GM18498 (cell line): Measurements from ENCODE around the gene C1QTNF1.
"Not testable (repeated sequence)": the region's sequence is repeated elsewhere in the genome, so short reads cannot be mapped to it uniquely, and the experiment has no call there.

Source experiments
- ATAC-seq: cut with Tn5 transposase; IDR thresholded peaks from one replicate; pipeline ENCODE4 v1.9.1; 2021; ENCODE audit warnings: mild to moderate bottlenecking, moderate library complexity; ENCODE audit not compliant: unreplicated experiment

Gene C1QTNF1

DNA sequence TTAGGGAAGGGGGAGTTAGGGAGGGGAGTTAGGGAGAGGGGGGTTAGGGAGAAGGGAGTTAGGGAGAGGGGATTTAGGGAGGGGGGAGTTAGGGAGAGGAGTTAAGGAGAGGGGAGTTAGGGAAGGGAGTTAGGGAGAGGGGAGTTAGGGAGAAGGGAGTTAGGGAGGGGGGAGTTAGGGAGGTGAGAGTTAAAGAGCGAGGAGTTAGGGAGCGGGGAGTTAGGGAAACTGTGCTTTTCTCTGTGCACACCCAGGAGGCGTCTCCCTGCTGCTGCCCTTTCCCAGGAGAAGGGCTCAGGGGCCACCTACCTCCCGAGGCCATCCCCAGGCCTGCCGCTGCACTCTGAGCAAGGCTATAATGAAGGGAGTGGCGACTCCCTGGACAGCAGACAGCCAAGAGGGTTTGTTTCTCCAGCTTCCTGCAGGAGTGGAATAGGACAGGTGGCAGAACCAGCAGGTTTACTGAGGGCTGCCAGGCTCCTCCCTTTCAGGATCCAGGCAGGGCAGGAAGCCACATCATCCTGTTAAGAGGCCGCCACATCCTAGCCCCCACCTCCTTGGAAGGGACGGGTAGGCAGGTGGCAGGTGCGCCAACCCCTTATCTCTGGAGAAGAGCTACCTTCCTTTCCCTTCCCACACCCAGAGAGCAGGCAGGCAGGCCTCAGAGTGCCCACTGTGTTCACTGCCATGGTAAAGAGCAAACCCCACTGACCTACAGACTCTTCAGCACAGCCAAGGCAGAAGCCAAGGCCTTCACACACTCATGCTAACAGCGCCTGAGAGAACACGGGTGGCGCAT is 18.7 kb upstream of the C1QTNF1 start:
- no peak for ATAC-seq

DNA sequence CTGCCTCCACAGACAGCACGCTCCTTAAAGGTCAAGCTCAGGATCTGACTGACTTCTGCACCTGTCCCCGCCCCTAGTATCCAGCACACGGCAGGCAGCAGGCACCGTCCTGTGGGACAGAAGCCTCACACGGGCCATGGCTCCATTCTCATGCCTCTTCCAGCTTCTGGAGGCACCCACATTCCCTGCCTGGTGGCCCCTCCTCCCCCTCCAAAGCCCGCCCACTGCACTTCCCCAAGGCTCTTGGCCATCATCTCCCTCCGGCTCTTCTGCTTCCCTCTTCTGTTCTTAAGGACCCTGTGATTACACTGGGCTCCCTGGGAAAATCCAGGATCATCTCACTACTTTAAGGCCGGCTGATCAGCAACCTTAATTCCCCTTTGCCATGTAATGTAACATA is 17.9 kb upstream of the C1QTNF1 start:
- ATAC-seq: no peak

DNA sequence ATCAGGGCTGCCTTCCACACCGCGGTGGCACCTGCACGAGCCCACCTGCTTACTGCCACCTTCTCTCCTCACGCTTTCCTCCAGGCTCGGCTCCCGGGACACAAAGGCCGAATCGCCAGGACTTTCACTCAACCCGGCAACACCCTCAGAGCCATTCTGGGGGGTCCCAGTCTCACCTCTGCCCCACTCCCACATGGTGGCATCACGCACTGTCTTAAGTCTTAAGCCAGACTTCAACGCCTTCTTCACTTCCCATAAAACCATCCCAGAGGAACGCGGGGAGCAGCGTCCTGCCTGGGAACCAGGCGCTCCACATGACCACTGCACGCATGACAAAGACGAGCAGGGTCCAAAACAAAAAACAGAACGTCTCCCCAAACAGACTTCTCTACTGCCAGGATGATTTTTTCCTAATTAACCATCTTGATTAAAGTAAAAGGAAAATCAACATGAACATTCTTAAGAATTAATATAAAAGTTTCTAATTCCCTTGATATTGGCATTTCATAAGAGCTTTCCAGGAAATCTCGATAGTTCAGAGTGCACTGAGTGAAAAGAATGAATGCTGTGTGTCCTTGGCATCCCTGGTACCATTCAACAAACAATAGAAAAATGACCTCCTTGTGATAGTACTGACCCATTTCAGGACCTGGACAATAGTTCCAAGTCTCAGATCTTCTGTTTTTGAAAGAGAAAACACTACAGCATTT is 17.0 kb upstream of the C1QTNF1 start:
- ATAC-seq: no peak

DNA sequence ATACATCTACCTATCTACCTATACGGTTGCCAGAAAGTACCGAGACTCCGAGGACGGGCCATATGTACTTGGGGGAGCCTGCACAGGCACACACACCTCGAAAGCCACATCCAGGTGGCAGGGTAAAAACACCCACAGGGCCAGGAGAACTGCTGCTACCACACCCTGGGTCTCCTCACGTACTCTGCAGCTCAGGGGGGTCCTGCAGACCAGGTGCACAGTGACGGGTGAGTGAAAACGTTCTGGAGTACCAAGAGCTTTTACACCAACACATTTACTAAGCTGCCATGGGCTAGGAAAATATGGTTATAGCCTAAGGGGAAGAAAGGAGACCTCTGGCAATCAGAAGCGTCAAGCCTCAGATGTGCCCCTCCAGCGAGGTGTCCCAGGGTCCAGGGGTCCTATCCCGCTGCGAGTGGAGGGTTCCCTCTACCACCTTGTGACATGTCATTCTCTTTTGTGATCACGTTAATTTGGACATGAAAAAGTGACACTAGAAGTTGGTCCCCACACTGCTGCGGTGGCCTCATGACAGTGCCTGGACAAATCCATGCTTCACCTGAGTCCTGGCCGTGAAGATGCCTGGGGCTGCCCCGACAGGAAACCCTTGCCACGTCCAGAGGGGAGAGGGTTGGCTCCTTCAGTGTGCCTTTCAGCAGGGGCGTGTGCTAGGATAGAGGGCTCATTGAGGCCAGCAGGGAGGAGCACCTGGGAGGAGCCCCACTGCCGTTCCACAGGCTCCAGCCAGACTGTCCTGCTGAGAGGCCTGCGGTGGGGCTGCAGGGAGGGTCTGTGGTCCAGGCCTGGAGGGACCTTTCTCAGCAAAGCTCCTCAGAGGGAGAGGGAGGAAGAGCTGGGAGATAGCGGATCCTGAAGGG is 16.2 kb upstream of the C1QTNF1 start:
- no peak for ATAC-seq

DNA sequence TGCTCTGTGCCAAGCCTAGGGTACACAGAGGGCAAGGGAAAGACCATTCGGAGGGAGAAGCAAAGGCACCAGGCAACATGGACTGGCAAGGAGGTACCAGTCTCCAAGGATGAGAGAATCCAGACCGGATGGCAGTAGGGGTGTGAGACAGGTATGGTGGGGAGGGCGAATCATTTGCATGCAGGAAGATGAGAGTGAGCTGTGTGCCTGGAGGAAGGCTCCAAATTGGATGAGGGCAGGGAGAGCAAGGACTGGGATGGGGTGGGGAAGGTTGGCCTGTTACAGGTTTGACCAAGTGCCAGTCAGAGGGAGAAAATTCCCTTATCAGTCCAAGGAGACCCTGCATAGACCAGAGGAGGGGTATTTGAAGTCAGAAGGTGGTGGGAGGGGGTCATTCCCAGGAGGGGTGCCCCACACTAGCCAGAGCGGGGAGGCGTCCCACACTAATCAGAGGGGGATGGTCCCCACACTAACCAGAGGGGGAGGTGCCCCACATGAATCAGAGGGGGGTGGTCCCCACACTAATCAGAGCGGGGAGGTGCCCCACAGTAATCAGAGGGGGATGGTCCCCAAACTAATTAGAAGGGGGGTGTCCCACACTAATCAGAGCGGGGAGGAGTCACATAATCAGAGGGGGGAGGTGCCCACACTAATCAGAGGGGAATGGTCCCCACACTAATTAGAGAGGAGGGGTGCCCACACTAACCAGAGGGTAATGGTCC is 15.1 kb upstream of the C1QTNF1 start:
- no peak for ATAC-seq

DNA sequence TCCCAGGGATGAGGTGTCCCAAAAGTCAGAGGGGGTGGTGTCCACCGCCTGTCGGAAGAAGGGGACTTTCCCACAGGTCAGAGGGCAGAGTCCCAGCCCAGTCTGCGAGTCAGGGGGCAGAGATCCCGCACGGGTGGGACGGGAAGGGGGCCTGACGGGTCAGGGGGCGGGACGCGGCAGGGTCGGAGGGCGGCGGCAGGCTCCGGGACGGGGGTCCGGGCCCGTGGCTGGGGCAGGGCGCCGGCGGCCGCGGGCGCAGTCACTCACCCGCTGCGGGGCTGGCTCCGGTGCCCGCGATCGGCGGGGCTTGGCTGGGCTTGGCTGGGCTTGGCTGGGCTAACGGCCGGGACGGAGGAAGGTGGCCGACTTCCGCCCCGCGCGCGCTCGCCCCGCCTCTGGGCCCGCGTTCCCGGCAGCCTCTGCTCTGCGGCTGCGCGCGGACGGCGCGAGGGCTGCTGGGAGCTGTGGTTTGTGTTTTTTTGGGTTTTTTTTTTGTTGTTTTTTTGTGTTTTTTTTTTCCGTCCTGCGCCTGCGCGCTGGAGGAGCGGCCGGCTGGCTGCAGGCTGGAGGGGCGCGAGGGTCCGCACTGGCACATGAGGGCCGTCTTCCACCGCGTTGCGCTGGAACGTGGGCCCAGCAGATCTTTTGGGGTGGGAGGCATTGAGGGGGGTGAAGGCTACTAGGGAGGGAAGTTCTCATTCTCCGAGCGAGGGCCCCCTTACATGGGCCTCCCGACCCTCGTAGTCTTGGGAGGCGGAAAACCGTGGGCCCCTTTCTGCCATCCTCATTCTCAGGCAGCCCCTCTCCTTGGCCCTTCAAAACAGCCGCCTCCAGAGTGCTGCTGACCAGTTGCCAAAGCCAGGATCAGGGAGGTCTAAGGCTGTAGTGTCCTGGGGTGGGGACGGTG is 14.3 kb upstream of the C1QTNF1 start, which contains the start of gene CANT1:
Gene CANT1, minus strand, starts transcription at position 368 of the 907 bp plus-strand sequence. CDS start 12,142 bp downstream, outside the sequence.
- ATAC-seq: peak; percentile 90

DNA sequence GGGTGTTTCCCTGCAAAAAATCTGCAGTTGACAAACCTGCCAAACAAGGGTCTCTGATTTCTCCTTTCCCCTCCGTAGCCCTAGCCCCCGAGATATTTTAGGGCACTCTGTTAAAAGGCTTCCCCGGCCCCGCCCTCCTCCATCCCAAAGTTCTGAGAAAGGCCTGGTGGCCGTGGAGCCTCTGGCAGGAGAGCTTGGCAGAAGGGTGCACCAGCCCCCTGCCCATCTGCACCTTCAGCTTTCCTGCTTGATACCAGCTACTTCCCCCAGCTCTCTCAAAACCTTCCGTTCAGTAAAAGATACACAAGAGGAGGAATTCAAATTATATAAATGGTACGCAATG is 13.7 kb upstream of the C1QTNF1 start:
- ATAC-seq: no peak

DNA sequence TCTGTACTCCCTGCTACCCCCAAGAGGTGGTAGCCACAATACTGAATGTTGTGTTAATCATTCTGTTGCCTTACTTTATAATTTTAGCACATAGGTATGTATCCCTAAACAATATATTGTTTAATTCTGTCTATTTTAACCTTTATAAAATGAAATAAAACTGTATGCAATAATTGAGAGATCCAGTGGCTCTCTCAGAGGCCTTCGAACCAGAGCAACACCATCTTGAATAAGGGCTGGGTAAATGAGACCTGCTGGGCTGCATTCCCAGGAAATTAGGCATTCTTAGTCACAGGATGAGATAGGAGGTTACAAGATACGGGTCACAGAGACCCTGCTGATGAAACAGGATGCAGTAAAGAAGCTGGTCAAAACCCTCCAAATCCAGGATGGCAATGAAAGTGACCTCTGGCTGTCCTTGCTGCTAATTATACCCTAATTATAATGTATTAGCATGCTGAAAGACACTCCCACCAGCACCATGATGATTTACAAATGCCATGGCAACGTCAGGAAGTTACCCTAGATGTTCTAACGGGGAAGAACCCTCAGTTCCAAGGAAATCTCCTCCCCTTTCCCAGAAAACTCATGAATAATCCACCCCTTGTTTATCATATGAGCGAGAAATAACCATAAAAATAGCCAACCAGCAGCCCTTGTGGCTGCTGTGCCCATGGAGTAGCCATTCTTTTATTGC is 12.4 kb upstream of the C1QTNF1 start:
- no peak for ATAC-seq

DNA sequence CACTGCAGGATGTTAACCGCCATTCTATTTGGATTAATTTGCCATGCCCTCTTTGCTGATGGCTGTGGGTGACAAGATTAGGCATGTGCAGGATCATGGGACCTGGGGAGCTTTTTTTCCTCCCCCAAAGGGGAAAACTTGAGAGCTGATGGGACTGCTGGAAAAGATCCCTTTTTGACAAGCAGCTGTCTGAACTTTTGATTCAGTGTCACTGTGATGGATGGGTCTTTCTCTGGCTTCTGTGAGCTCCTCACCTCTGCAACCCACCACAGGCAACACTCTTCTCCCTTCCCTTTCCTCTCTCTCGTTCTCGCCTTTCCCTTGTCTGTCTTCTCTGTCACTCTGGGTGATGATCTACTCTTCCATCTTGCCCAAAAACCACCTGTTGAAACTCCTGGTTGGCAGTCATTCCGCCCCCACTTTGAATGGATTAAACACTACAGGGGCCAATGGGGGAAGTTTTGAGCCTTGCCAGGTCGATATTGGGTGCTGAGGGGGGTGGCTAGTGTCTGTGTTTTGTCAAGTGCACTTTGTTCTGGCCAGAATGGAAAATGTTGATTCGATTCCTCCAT is 11.3 kb upstream of the C1QTNF1 start:
- ATAC-seq: no peak

DNA sequence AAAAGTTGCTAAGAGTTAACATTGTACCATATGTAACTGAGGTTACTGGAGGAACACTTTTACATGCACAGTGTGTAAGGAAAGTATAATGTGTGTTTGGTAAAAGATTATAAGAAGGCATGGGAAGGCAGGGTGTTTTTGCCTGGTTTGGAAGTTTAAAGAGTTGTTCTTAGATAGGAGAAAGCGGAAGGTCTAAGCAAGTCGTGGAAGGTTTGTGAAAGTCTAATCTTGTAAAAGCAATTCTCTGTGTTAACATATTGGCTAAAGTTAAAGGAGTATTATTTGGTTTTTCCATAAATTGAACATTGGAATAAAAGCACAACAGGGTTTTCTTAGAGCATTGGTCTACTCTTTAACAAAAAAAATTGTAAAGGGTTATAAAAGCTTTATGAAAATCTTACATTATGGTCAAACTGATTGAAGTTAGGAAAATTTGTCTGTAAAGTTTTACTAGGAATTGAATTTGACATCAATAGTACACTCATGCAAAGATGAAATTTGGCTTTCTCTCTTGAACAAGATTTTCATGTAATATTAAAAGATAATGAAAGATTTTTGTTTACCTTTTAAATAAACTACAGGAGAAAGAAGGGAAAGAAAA is 9.7 kb upstream of the C1QTNF1 start:
- no peak for ATAC-seq

DNA sequence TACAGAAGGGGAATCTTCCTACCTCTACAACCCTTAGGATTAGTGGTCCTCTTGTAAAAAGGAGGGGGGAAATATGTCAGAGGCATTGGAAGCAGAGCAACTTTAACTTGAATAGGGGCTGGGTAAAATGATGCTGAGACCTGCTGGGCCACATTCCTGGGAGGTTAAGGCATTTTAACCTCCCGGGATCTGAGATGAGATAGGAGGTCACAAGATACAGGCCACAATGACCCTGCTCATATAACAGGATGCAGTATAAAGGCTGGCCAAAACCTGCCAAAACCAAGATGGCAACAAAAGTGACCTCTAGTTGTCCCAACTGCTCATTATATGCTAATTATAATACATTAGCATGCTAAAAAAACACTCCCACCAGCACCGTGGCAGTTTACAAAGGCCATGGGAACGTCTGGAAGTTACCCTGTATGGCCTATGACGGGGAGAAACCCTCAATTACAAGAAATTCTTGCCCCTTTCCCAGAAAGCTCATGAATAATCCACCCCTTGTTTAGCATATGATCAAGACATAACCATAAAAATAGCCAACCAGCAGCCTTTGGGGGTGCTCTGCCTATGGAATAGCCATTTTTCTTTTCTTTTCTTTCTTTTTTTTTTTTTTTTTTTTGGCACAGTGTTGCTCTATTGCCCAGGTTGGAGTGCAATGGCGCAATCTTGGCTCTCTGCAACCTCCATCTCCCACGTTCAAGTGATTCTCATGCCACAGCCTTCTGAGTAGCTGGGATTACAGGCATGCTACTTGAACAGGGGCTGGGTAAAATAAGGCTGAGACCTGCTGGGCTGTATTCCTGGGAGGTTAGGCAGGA is 6.2 kb upstream of the C1QTNF1 start:
- ATAC-seq: no peak

DNA sequence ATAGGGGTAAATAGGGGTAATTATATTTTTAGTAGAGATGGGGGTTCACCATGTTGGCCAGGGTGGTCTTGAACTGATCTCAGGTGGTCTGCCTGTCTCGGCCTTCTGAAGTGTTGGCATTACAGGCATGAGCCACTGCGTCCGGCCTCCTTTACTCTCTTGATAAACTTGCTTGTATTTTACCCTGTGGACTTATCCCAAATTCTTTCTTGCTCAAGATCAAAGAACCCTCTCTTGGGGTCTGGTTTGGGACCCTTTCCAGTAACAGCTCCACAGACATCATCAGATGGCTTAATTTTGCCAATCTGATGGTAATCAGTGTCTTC is 5.6 kb upstream of the C1QTNF1 start:
- no peak for ATAC-seq

DNA sequence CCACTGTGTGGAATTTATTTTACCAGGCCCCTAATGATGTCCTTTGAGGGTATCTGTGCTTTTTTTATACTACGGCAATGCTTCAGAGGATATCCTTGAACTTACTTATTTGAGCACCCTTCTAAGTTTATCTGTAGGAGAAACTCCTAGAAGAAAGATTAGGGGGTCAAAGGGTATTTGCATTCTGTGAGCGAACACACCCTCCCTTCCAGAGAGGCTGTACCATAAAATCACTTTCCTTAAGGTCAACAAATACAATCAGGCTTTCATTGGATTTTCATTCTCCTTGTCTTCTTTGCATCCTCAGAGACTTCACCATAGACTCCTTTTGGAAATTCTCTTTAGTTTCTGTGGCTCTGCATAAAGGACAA is 4.7 kb upstream of the C1QTNF1 start:
- ATAC-seq: no peak

DNA sequence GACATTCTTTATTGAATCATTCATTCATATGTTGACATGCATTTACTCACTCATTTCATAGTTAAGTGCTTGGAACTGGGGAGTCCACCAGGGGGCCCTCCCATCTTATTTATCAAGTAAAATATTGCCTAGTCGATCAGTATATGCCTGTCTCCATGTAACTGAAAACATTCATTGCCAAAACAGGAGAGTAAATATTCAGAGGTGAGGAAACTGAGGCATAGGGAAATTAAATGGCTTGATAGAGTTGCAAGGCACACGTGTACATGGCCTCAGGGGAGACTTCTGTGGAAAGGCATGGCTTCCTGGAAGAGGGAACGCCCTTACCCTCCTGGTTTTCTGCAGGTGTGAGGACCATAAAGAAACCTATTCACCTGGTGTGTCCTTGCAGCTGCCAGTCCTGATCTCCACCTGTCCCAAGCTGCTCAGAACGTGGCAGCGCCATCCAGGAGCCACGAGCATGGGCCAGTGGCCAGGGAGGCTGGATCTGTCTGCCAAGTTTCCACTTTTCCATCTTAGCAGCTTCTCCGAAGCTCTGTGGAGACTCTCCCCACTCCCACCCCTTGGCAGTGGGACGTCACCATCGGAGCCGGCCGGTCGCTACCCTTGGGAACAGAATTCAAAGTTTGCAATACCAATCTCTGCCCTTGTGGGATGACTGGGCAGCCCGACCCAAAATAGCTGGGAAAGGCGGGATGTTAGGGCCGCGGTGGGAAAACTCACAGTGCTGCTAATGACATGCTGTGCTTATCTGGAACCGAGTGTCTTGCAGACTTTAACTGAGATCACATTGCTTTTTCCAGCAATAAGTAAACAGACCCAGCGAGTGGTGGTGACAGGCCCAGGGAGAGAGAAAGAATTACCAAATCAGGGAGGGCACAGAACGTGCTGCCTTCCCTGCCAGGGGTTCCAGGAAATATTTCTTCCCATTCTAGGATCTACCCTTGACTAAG is 4.1 kb upstream of the C1QTNF1 start:
- ATAC-seq: no peak

DNA sequence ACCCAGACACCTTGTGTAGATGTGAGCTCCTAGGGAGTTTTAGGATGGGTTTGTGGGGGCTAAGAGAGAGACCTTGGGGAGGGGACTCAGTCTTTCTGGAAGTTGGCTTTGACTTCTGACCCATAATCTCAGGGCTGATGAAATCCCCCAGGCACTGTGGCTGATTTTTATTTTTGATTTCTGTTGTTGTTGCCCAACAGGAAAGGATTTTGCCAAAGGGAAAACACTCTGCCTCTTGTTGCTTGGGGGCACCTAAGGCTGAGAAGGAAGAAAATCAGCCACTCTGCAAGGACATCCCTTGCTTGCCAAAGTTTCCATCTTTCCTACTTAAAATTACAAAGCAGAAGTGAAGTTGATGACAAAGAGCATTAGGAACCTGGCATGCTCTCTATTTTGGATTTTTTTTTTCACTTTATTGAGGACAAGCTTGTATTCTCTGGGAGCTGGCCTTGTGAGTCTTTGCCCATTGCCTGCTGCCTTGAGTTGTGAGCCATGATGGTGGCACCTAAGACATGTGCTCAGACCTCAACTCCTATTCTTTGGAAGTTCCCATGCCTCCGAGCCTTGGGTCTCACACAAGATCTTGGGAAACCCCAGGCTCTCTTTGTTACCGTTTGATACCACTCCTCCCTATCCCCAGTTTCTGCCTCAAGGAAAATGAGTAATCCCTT is 3.2 kb upstream of the C1QTNF1 start:
- ATAC-seq: no peak

DNA sequence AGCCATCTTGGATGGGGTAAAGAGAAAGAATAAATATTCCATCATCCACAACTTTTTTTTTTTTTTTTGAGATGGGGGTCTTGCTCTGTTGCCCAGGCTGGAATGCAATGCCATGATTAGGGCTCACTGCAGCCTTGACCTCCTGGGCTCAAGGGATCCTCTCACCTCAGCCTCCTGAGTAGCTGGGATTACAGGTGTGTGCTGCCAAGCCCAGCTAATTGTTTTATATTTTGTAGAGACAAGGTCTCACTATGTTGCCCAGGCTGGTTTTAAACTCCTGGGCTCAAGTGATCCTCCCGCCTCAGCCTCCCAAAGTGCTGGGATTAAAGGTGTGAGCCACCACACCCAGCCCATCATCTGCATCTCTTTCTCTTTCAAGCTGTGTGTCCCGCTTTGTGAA is 2.0 kb upstream of the C1QTNF1 start:
- not testable (repeated sequence) for ATAC-seq
